ENCODE results near the gene DNM1L. TPM values are rescaled to one million over a fixed set of nuclear protein-coding genes. Genes with fewer than 3 reads are reported as not detected.
"Not testable (repeated sequence)": the region's sequence is repeated elsewhere in the genome, so short reads cannot be mapped to it uniquely, and the experiment has no call there.

DNM1L gene
- total RNA-seq, 1 donor from 2014 or later, result 71.7 TPM

DNA sequence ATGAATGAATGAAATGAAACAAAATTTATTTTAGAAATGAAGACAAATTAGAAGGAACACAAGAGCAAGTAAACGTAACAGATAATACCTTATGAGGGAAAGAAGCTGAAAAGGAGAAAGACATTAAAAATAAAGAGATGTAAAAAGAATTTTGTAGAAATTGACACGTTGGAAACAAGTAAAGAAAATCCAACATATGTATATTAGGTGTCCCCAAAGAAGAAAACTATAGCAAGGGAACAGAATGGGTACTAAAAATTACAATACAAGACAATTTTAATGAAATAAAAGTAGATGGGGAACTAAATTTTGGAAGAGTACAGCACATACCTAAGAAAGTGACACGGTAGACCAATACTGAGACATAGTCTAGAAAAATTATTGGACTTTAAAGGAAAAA is 16.7 kb downstream of the DNM1L start:
- intact Hi-C loops (cut with micrococcal nuclease), result no loop called here

DNA sequence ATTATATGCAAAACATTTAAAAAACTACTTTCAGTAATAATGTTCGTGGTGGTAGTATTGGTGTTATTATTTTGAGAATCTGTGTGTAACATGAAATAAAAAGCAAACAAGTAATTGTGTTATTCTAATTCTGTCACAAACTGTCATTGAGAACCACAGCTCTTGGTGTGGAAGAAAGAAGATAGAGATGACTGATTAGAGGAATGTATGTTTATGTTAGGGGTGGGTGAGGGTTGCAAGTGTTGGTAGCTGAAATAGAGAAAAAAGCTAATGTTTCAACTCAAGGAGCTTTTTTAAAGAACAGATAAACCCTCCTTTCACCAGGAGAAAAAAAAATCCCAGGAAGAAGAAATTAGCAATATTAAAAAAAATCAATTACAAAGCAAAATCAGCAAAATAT is 18.3 kb downstream of the DNM1L start:
- intact Hi-C loops (cut with micrococcal nuclease), result no loop called here

DNA sequence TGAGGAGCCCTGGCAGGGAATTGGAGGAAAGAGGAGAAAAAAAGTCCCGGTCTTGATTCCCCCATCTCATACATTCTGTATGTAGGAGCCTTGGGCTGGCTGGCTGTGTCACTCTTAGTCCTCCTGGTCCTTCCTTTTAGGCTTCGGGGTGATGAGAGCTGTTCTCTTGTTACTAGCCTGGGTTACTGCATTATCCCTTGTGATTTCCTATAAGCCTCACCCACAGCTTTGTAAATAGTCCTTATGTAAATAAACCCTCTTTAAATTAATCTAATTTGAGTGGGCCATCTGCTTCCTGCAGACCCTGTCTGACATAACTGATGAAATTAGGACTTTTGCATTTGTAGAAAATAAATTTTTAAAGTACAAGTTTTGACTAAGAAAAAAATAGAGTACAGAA is 19.2 kb downstream of the DNM1L start:
- intact Hi-C loops (cut with micrococcal nuclease), result no loop called here

DNA sequence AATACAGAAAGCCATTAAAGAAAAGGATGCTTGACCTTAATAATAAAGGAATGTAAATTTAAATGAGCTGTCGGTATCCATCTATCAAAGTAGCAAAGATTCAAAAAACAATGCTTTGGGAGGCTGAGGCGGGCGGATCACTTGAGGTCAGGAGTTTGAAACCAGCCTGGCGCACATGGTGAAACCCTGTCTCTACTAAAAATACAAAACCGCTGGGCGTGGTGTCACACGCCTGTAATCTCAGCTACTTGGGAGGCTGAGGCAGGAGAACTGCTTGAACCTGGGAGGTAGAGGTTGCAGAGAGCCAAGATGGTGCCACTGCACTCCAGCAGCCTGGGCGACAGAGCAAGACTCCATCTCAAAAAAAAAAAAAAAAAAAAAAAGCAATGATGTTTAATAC is 20.3 kb downstream of the DNM1L start:
- intact Hi-C loops (cut with micrococcal nuclease), result not testable (repeated sequence)

DNA sequence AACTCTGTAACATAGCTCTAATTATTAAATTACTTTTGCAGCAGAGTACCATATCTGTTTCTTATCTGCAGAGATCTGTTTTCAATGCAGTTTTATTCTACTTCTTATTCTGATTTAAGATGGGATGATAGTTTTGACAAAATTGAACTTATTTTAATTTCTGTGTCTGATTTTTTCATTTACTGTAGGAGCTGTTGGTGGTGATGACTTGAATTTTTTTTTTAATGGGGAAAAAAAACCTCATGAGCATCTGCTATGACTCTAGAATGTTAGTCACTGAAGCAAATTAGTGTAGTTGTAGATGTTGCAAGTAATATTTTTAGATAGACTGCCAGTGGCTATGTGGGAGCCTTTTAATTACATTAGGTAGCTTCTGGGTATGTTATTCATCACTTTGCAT is 23.4 kb downstream of the DNM1L start:
- intact Hi-C loops (cut with micrococcal nuclease), result no loop called here

DNA sequence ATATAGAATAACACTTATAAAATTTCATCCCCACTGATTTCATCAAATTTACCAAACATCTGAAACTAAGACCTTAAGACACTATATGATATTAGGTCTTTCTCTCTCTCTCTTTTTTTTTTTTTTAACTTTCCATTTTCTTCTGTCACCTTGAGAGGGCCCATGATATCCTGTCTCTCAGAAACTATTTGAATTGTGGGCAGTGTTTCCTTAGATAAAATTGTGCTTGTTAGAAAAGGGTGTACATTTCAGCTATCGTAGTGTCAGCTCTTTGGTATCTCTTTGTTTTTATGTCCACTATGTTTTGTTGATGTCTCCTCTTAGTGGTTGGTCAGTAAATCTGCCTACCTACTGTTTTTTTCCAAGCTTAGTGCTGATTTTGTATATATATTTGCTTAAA is 23.8 kb downstream of the DNM1L start:
- intact Hi-C loops (cut with micrococcal nuclease), result no loop called here

DNA sequence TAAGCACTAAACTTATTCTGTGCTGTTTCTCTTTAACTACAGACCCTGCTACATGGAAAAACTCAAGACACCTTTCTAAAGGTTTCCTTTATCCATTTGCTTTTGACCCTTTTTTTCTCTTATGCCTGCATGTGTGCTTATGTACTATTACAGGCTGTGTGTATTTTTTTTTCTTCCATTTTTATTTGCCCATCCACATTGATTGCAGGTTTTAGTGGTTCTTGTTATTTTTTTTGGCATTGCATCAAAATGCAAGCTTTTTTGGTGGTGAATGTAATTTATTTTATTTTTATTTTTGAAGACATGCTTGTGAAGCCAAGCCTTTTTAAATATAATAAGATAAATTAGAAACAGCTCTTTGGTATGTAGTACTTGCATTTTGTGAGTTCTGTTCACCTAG is 26.7 kb downstream of the DNM1L start:
- intact Hi-C loops (cut with micrococcal nuclease), result no loop called here

DNA sequence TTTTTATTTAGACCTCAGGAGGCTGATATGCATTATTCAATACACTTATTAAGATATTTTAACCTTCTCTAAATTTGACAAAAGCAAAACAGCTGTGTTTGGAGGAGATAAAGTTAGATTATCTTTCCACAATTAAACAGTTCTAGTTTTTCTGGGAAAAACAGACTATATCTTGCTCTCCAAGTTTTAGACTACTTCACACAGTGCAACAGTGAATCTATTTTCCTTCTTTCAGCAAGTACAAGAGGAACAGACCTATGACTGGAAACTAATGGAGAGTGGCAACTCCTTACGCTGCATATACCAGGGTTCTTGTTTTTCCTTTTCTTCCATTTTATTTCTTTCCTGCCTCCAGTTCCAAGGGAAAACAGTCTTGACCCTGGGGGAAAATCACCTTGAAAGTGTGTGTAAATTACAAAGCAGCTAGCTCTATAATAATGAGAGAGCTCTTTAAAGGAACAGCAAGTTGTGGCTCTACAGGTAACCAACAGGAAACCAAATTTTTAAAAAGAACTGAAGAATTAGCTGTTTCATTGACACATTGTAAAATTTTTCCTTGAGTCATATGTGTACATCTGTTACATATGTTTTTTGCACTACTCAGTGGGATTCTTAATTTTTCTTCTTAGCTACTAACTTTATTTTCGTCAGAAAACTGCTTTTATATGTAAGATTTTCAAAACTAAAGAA is 27.4 kb downstream of the DNM1L start:
- intact Hi-C loops (cut with micrococcal nuclease), result no loop called here

DNA sequence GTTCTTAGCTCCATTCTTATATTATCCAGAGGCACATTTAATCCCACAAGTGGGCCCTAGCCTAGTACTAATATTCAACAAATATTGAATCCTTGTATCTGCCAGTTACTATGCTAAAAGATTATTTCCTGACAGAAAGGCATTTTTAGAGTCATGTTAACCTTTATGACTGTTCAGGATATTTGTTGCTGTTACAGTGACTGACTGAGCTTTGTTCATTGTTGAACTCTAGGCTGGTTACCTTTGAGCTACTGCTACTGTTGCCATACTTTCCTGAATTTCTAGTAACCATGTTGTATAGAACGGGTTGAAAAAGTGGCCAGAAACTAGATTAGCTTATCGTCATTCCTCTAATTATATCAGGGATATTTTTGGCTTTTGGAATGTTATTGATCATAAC is 29.8 kb downstream of the DNM1L start:
- intact Hi-C loops (cut with micrococcal nuclease), result no loop called here

DNA sequence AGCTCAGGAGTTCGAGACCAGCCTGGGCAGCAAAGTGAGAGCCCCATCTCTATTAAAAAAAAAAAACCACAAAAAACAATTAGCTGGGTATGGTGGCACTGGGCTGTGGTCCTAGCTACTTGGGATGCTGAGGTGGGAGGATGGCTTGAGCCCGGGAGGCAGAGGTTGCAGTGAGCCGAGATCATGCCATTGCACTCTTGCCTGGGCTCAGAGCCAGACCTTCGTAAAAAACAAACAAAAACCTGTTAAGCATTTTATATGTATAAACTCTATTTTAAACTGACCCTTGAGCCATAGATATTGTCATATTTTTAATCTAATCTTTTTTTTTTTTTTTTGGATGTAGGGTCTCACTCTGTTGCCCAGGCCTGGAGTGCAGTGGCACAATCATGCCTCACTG is 35.7 kb downstream of the DNM1L start:
- intact Hi-C loops (cut with micrococcal nuclease), result no loop called here

DNA sequence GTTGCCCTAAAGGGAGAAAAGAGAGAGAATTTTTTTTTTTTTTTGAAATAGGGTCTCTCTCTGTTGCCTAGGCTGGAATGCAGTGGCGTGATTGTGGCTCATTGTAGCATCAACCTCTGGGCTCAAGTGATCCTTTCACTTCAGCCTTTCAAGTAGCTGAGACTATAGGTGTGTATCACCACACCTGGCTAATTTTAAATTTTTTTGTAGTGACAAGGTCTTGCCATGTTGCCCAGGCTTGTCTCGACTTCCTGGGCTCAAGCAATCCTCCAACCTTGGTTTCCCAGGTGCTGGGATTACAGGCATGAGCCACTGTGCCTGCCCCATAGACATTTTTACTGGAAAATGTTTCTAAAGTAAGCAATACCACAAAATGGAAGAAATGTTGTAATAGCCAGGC is 39.8 kb downstream of the DNM1L start:
- intact Hi-C loops (cut with micrococcal nuclease), result no loop called here

DNA sequence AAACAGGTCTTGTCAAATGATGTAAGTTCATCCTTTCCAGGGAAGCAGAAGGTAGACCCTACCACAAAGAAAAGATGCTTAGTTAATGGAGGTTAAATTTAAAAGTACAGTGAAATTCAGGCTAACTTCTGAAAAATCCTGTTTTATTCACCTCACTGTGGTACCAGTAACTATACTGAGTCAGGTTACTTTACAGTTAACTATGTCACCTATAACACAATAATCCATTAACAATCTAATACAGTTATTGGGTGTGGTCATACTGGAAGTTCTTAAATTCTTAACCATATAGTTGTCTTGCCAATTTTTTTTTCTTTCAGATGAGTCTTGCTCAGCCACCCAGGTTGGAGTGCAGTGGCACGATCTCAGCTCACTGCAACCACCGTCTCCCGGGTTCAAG is 46.2 kb downstream of the DNM1L start:
- intact Hi-C loops (cut with micrococcal nuclease), result not testable (repeated sequence)

DNA sequence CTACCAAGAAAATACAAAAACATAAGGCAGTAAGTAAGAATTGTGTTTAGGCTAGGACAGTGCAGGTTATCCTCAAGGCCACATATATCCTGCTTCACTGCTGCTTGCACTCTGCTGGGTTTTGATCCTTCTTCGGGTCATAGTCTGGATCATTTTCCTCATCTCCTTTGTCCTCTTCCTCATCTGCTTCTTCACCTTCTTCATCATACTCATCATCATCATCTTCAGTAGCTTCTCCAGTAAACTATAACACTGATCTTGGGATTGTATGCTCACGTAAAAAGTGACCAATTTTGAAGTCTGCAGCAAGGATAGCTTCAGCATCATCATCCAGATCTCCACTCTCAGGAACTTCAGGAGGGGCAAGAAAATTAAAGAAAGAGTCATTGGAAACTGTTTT is 47.2 kb downstream of the DNM1L start:
- intact Hi-C loops (cut with micrococcal nuclease), result no loop called here

DNA sequence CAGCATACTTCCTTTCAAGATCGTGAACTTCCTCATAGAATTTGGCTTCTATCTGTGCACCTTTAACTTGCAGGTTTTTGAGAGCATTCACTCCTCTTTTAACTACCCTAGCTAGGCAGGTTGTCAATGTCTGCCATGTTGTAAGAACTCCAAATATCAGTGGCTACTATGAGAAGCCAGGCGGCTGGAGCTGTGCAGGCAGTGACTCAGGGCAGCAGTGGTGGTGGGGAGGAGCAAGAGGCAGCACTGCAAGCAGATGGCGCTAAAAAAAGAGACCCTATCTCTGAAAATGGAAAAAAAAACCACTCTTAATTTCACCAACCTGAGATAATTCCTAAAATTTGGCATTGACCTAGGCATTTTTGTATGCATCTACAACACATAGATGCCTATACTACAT is 48.1 kb downstream of the DNM1L start:
- intact Hi-C loops (cut with micrococcal nuclease), result no loop called here

DNA sequence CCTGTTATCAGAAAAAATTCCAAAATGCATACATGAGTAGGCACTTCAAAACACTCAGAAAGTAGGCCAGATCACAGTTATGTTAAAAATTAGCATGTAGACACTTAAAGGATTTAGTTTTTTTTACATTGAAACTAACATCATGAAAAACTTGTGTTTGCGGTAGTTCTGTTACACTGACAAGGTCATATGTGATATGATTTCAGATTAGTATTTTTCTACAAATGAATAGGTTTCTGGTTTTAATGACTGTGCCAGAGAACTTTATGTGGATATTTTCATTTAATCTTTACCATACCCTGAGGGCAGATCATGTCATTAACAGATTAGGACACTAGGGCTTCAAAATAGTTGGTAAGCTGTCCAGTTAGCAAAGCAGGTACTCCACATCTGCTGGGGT is 55.9 kb downstream of the DNM1L start:
- intact Hi-C loops (cut with micrococcal nuclease), result no loop called here

DNA sequence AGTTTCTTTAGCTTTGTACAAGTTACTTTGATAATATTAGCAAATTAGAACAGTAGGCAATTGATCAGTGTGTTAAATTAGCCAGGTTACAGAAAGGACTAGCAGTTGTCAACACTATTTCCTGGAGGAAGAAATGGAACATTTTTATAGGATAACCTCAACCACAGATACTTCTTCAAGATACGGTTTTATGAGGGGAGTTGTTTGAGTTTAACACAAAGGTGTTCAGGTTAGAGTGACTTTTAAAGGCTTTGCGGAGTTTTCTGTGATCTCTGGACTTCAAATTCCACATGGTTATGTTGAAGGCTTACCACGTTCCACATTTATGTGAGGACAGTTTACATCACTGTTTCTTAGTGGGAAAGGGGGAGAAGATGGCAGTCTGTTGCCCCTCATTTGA is 57.3 kb downstream of the DNM1L start:
- intact Hi-C loops (cut with micrococcal nuclease), result no loop called here

DNA sequence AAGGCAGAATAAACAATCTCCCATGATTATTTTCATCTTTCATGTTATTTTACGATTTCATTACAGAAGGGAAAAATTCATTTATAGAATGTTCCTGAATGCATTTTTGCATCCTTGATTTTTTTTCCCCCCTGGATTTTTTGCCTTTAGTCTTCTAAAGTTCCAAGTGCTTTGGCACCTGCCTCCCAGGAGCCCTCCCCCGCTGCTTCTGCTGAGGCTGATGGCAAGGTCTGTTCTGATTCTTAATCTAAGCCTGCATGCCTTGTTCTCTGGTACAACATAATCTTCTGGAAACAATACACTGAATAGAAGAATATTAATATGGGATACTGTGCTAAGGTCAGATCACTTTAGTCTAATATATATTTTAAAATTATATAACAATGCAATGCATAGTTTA is 58.6 kb downstream of the DNM1L start:
- intact Hi-C loops (cut with micrococcal nuclease), result no loop called here

DNA sequence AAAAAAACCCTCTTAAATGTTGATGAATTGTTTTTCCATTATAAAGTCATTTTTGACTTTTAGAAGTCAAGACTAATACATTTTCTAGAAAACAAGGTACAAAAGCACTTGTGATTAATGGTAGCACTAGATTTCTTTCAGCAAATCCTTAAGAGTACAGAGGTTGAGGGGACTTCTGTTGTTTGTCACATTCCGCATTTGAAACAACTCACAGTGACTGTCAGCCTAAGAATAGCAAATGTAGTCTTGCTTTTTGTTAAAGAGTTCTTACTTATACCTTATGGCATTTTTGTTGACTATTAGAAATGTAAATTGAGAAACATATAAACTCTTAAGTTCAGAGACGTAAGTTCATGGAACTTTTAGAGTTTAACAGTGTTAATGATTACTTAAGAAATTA is 60.2 kb downstream of the DNM1L start:
- intact Hi-C loops (cut with micrococcal nuclease), result no loop called here

DNA sequence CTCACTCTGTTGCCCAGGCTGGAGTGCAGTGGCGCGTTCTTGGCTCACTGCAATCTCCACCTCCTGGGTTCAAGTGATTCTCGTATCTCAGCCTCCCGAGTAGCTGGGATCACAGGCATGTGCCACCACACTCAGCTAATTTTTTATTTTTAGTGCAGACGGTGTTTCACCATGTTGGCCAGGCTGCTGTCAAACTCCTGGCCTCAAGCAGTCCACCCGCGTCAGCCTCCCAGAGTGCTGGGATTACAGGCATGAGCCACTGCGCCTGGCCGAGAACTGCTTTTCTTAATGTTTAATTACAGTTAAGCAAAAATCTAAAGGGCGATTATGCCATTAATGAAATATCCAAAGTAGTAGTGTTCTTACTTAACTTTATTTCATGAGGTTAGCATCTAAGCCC is 63.0 kb downstream of the DNM1L start:
- intact Hi-C loops (cut with micrococcal nuclease), result no loop called here

DNA sequence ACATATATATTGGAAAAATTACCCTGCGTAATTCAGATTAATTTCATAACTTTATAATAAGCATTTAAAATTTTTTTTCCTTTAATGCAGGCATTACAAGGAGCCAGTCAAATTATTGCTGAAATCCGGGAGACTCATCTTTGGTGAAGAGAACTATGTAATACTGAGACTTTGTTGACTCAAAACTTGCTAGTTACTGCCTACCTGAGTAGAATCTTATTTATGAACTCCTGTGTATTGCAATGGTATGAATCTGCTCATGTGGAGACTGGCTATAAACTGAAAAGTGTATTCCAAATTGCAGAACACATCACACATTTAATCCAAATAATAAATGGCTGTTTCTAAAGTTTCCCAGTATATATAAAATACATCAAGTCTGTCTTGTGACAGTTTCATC is 64.2 kb downstream of the DNM1L start:
- intact Hi-C loops (cut with micrococcal nuclease), result no loop called here

DNA sequence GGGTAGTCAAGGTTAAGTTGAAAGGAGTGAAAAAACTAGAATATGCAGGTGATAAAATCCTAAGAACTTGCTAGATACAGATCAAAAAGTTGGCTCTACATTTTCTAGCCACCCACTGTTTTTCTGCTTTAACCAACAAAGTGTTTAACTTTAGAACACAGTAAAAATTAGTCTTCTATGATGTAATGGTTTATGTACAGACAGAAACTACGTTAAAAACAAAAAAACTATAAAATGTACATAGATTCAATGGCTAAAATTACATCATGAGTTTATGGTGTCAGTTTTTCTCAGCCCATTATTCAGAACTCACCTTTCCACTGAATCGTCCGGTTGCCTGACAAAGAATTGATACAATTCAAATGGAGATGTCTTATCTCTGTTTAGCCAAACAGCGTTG is 74.5 kb downstream of the DNM1L start:
- intact Hi-C loops (cut with micrococcal nuclease), result loop anchor here (2.0 to 10.0 kb wide), 2 partner anchors 1101 to 1371 kb away; no protein-coding TSS in a partner anchor

DNA sequence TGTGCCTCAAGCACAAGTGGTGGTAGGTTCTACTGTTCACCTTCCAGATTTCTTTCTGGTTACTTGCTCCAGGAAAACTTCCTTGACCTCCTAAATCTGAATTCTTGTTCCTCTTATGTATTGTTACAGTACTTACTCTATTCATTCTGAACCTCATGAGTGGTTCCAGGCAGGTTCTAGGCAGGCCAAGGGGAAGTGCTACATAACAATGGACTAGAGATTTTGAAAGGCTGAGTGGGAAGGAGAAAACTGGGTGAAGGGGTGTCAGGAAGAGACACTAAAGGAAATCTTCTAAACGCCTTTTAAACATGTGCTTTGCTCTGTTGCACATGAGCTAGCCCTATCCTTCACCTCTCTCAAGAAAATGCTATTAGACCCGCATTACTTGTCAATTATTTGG is 75.0 kb downstream of the DNM1L start:
- intact Hi-C loops (cut with micrococcal nuclease), result loop anchor here (2.0 to 10.0 kb wide), 2 partner anchors 1101 to 1371 kb away; no protein-coding TSS in a partner anchor

DNA sequence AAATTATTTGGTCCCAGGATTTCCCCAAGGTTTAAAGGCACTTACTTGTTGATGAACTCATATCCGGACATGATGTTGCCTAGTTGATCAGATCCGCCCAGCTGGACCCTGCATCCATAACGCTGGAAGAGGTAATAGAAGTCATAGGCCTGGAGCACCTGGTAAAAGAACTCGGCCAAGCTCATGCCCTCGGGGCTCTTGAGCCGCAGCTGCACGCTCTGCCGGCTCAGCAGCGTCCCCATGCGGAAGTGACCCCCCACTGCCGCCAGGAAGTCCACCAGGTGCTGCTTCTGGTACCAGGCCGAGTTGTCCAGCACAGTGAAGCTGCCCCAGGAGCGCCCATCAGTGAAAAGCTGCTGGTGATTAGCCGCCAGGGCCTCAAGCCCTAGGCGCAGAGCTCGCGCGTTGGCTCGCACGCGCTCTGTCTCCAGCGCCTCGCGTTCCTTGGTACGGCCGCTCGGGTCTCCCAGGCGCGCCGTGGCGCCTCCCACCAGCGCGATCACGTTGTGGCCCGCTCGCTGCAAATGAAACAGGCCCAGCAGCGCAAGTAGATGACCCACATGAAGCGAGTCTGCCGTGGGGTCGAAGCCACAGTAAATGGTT is 76.1 kb downstream of the DNM1L start:
- intact Hi-C loops (cut with micrococcal nuclease), result loop anchor here (1.0 to 10.0 kb wide), 7 partner anchors 76 to 1683 kb away; partner anchors contain the start of genes DDX11, DNM1L and SINHCAF
